Activated T-helper 1 cell treated with Interleukin-2 at 50 U/mL for 16 hours (primary cell): Measurements from ENCODE around the gene CCDC160.
"Not testable (repeated sequence)": the region's sequence is repeated elsewhere in the genome, so short reads cannot be mapped to it uniquely, and the experiment has no call there.

Experiments
- DNase-seq: peaks from one replicate; pipeline ENCODE4 v3.0.0-alpha.2; 2020; ENCODE audit warnings: low read depth

CCDC160 gene

GRCh38 chrX:134236626-134237614 lies at the start of gene CCDC160:
TSS of gene CCDC160 (plus strand) at chrX:134237182. CDS start at chrX:134244801, 7,619 bp downstream.
- no peak for DNase-seq

GRCh38 chrX:134191281-134191680 lies 45.7 kb upstream of the CCDC160 start:
- no peak for DNase-seq

- no peak for DNase-seq
Measured at GRCh38 chrX:134194915-134195314, 42.1 kb upstream of the CCDC160 start.

- DNase-seq, result no peak
Measured at GRCh38 chrX:134202561-134202960, 34.4 kb upstream of the CCDC160 start.

- no peak for DNase-seq
Measured at GRCh38 chrX:134206221-134206620, 30.8 kb upstream of the CCDC160 start.

- DNase-seq, result no peak
Measured at GRCh38 chrX:134210465-134210864, 26.5 kb upstream of the CCDC160 start.

- DNase-seq, result no peak
Measured at GRCh38 chrX:134235236-134235635, 1.7 kb upstream of the CCDC160 start.

- not testable (repeated sequence) for DNase-seq
Measured at GRCh38 chrX:134238144-134238543, 1.2 kb downstream of the CCDC160 start.

GRCh38 chrX:134239016-134239415 lies 2.0 kb downstream of the CCDC160 start:
- DNase-seq, result no peak

- no peak for DNase-seq
Measured at GRCh38 chrX:134240209-134240608, 3.2 kb downstream of the CCDC160 start.

GRCh38 chrX:134241960-134242619 lies 5.1 kb downstream of the CCDC160 start:
- no peak for DNase-seq

- DNase-seq, result no peak
Measured at GRCh38 chrX:134244043-134244442, 7.1 kb downstream of the CCDC160 start.

- DNase-seq, result no peak
Measured at GRCh38 chrX:134246282-134246681, 9.3 kb downstream of the CCDC160 start.

- DNase-seq, result no peak
Measured at GRCh38 chrX:134247492-134247891, 10.5 kb downstream of the CCDC160 start.

- DNase-seq, result no peak
Measured at GRCh38 chrX:134249241-134249640, 12.3 kb downstream of the CCDC160 start.

GRCh38 chrX:134251241-134251640 lies 14.3 kb downstream of the CCDC160 start:
- no peak for DNase-seq

- DNase-seq, result no peak
Measured at GRCh38 chrX:134254511-134254910, 17.5 kb downstream of the CCDC160 start.

- DNase-seq, result no peak
Measured at GRCh38 chrX:134255555-134255954, 18.6 kb downstream of the CCDC160 start.

- DNase-seq, result no peak
Measured at GRCh38 chrX:134256684-134257083, 19.7 kb downstream of the CCDC160 start.

- DNase-seq, result no peak
Measured at GRCh38 chrX:134258202-134258601, 21.2 kb downstream of the CCDC160 start.

- not testable (repeated sequence) for DNase-seq
Measured at GRCh38 chrX:134285934-134286333, 49.0 kb downstream of the CCDC160 start.

GRCh38 chrX:134287346-134287745 lies 50.4 kb downstream of the CCDC160 start:
- no peak for DNase-seq

- DNase-seq, result no peak
Measured at GRCh38 chrX:134294548-134294947, 57.6 kb downstream of the CCDC160 start.
